Body of pancreas (tissue), 4 donors: ENCODE measurements around the gene ATP6V0A1. TPM values are rescaled to one million over a fixed set of nuclear protein-coding genes. Genes with fewer than 3 reads are reported as not detected.

ENCODE experiments used
- ATAC-seq: fragments of 150-250 bp; one replicate; pipeline ENCODE4 v1.9.1; 2016
- DNase-seq, 4 donors: peaks; one replicate each; pipeline ENCODE4 v3.0.0-alpha.2; 2019
- H3K27ac ChIP-seq, 4 donors: fragments of 200-600 bp; sonication (generic); 1 replicate in 3 of 4; 2 replicates in 1 of 4; pipeline versions ENCODE4 v1.5.1 to v1.6.1; 2016 to 2019; ENCODE audit warnings: mild to moderate bottlenecking in 1 of 4, mixed read lengths in 1 of 4, moderate library complexity in 1 of 4
- H3K27me3 ChIP-seq, 2 donors: fragments of 200-600 bp; sonication (generic); one replicate each; pipeline ENCODE4 v1.6.0; 2016; ENCODE audit warnings: mild to moderate bottlenecking in 1 of 2
- H3K36me3 ChIP-seq, 2 donors: fragments of 200-600 bp; sonication (generic); replicated peaks in 1 of 2; 2 replicates each; pipeline ENCODE4 v1.5.1; 2016; ENCODE audit warnings: low read depth in 2 of 2; ENCODE audit not compliant: insufficient read depth in 1 of 2
- H3K4me1 ChIP-seq: fragments of 200-600 bp; sonication (generic); one replicate; pipeline ENCODE4 v1.6.0; 2016
- H3K4me3 ChIP-seq, 2 donors: fragments of 200-600 bp; sonication (generic); 1 replicate in 1 of 2; 2 replicates in 1 of 2; pipeline ENCODE4 v1.5.1; 2016 to 2019
- H3K9me3 ChIP-seq, 3 donors: fragments of 200-600 bp; sonication (generic); 1 replicate in 2 of 3; 2 replicates in 1 of 3; pipeline ENCODE4 v1.5.1; 2016
- POLR2A ChIP-seq, 3 donors: fragments of 450-650 bp; IDR thresholded peaks; one replicate each; pipeline ENCODE4 v1.6.1; 2016; ENCODE audit warnings: antibody characterized with exemption in 3 of 3, mild to moderate bottlenecking in 2 of 3
- WGBS, 2 donors: methylation state at CpG; one replicate each; pipeline ENCODE4 v1.1.5; 2017; 5-methylcytosine and 5-hydroxymethylcytosine counted together
- intact Hi-C: fragments of 100-400 bp; cut with DNase I; formaldehyde crosslinking; loops from one replicate; pipeline ENCODE4 v1.15.1; 2023
- total RNA-seq, 2 donors: library from RNA; depleted of rRNA; stranded (reverse); fragments of >200 nt; gene quantifications; one replicate each; pipeline ENCODE4 v1.1.0, GENCODE V29; 2016
- TF ChIP-seq, protein P1 (sequence below), 7 experiments: fragments of 450-650 bp in 4 of 7; fragments of 200-600 bp in 3 of 7; sonication (generic) in 3 of 7; IDR thresholded peaks; one replicate each; pipeline ENCODE4 v1.5.1; 2016 to 2019; ENCODE audit warnings: antibody characterized with exemption in 7 of 7

Gene ATP6V0A1
- total RNA-seq, 2 donors from 2014 or later = 35.5 to 71.5 TPM

DNA sequence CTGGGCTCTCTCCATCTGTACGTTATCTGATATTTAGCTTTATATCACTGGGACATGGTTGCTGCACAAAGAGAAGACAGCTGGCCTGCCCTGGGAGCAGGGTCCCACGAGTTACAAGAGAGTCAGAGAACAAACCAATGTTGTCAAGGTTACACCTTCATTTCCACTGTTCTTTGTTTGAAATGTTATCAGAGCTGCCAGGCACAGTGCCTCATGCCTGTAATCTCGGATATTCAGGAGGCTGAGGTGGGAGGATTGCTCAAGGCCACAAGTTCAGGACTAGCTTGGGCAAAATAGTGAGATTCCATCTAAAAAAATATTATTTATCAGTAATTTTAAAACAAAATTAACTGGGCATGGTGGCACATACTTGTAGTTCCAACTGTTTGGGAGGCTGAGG lies 34.6 kb downstream of the ATP6V0A1 start:
- WGBS, 2 donors = 29 to 37% methylated on average over 3 of the region's 3 CpGs

DNA sequence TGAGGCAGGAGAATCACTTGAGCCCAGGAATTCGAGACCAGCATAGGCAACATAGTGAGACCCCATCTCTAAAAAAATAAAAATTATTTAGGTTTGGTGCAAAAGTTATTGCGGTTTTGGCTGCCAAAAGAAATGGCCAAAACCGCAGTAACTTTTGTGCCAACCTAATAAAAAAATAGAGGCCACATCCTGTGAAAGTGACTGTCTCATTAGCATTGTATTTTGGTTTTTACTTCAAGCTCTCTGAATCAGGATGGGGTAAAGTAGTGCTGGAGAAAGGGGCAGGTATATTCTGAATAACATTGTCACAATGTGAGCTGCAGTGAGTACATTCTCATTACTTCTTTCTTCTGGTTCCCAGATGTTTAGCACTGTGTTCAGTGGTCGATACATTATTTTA lies 36.0 kb downstream of the ATP6V0A1 start:
- H3K4me1 ChIP-seq = peaks cover 5% of the 10 kb centered on the region
- peaks cover 0 to 19% of the 10 kb centered on the region in 2 donors for H3K36me3 ChIP-seq
- DNase-seq = no peak
- WGBS, 2 donors = 70 to 75% methylated on average over 4 of the region's 4 CpGs
- intact Hi-C loops = no loop called here
- H3K27ac ChIP-seq = no peak overlapping the region
- no peak for ATAC-seq
- TF ChIP-seq, protein P1, sequence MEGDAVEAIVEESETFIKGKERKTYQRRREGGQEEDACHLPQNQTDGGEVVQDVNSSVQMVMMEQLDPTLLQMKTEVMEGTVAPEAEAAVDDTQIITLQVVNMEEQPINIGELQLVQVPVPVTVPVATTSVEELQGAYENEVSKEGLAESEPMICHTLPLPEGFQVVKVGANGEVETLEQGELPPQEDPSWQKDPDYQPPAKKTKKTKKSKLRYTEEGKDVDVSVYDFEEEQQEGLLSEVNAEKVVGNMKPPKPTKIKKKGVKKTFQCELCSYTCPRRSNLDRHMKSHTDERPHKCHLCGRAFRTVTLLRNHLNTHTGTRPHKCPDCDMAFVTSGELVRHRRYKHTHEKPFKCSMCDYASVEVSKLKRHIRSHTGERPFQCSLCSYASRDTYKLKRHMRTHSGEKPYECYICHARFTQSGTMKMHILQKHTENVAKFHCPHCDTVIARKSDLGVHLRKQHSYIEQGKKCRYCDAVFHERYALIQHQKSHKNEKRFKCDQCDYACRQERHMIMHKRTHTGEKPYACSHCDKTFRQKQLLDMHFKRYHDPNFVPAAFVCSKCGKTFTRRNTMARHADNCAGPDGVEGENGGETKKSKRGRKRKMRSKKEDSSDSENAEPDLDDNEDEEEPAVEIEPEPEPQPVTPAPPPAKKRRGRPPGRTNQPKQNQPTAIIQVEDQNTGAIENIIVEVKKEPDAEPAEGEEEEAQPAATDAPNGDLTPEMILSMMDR (IDR thresholded peaks at IDR 0.05) = no peak
- TF ChIP-seq POLR2A (IDR thresholded peaks at IDR 0.05) = no peak
- no peaks in the 10 kb centered on the region for H3K27me3 ChIP-seq
- H3K4me3 ChIP-seq = no peak overlapping the region
- no peaks in the 10 kb centered on the region for H3K9me3 ChIP-seq

More for the DNA sequence above, 34.6 kb downstream of the ATP6V0A1 start:
- Histone ChIP-seq H3K4me3 (no peak overlapping the region), H3K27me3 (no peaks in the 10 kb centered on the region), H3K36me3 (peaks cover 0 to 26% of the 10 kb centered on the region in 2 donors), H3K4me1 (peaks cover 5% of the 10 kb centered on the region), H3K27ac (no peak overlapping the region), H3K9me3 (no peaks in the 10 kb centered on the region)
- no peak for TF ChIP-seq POLR2A (IDR thresholded peaks at IDR 0.05)
- TF ChIP-seq, protein P1 (IDR thresholded peaks at IDR 0.05) = no peak
- no peak for DNase-seq
- intact Hi-C loops = no loop called here
- peak; percentile 30 for ATAC-seq

DNA sequence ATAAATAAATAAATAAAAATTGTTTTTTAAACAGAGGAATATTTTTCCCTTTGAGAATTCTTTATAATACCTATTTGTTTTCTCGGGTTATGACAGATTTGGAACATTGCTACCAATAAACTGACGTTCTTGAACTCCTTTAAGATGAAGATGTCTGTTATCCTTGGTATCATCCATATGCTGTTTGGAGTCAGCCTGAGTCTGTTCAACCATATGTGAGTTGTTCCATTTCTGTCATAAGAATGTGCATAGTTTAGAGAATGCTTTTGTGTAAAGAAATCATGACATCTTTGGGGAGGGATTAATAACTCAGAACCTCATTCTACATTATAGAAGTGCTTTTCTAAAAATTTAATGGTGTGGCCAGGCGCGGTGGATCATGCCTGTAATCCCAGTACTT lies 40.1 kb downstream of the ATP6V0A1 start:
- Histone ChIP-seq H3K27me3 (no peaks in the 10 kb centered on the region), H3K9me3 (no peaks in the 10 kb centered on the region), H3K4me1 (no peaks in the 10 kb centered on the region), H3K27ac (no peak overlapping the region), H3K36me3 (peaks cover 11 to 35% of the 10 kb centered on the region in 2 donors), H3K4me3 (no peak overlapping the region)
- TF ChIP-seq, protein P1 (IDR thresholded peaks at IDR 0.05) = no peak
- no peak for TF ChIP-seq POLR2A (IDR thresholded peaks at IDR 0.05)
- DNase-seq (no peak), ATAC-seq (no peak)
- 86 to 95% methylated on average over 4 of the region's 4 CpGs for WGBS, 2 donors
- intact Hi-C loops = no loop called here

DNA sequence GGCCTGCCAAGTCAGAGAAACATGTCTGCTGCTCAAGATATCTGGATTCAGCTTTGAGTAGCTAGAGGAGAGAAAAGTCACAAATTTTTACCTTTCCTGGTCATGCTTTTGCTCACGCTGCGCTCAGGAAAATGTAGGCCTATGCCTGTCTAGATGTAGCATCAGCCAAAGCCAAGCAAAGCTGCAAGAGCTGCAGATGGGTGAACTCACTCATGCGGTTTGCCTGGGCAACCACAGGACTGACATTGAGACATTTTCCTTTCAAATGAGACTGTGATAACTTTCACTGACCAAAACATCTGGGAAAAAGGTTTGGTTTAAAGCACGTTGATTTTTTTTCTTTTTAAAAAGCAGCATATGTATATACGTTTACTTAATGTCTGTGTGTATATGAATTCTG lies 43.4 kb downstream of the ATP6V0A1 start:
- TF ChIP-seq, protein P1 (IDR thresholded peaks at IDR 0.05) = no peak
- TF ChIP-seq POLR2A (IDR thresholded peaks at IDR 0.05) = no peak
- Histone ChIP-seq H3K36me3 (peaks cover 11 to 31% of the 10 kb centered on the region in 2 donors), H3K4me1 (no peaks in the 10 kb centered on the region), H3K9me3 (no peaks in the 10 kb centered on the region), H3K27me3 (no peaks in the 10 kb centered on the region), H3K4me3 (no peak overlapping the region), H3K27ac (no peak overlapping the region)
- intact Hi-C loops = no loop called here
- DNase-seq = no peak
- ATAC-seq = no peak
- WGBS, 2 donors = 80 to 82% methylated on average over 5 of the region's 5 CpGs

DNA sequence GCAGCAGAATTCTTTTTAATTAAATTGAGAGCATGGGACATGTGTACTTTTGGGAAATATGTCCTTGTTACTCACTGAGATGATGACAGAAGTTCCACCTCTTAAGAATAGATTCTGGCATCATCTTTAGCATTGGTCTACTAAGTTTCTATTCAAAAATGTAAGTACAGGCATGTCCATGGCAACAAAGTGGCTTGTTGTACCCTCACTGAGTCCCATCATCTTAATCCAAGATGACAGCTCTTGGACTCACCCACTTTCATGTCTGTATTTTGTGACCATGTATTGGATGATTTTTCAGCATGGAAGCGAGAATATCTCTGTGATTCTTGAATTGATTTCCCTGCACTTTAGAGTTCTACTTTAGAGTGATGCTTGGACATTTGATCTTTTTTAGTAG lies 44.2 kb downstream of the ATP6V0A1 start:
- no peak for TF ChIP-seq POLR2A (IDR thresholded peaks at IDR 0.05)
- TF ChIP-seq, protein P1 (IDR thresholded peaks at IDR 0.05) = no peak
- no peak overlapping the region for H3K27ac ChIP-seq
- no peaks in the 10 kb centered on the region for H3K9me3 ChIP-seq
- no peaks in the 10 kb centered on the region for H3K4me1 ChIP-seq
- no peak overlapping the region for H3K4me3 ChIP-seq
- DNase-seq (no peak), ATAC-seq (no peak)
- intact Hi-C loops = no loop called here
- H3K36me3 ChIP-seq = peaks cover 11 to 31% of the 10 kb centered on the region in 2 donors
- 93 to 100% methylated on average over 1 of the region's 1 CpG for WGBS, 2 donors
- no peaks in the 10 kb centered on the region for H3K27me3 ChIP-seq
